PC-3 (cell line): ENCODE measurements around the gene RPS19BP1.

ENCODE experiments used
- EZH2 ChIP-seq: fragments of 300-600 bp; sonication (generic); IDR thresholded peaks from one replicate; pipeline ENCODE4 v1.6.1; 2017; ENCODE audit warnings: antibody characterized with exemption, mild to moderate bottlenecking, low read length; ENCODE audit not compliant: unreplicated experiment
- TF ChIP-seq, protein P1 (sequence below): fragments of 300-600 bp; sonication (generic); conservative IDR thresholded peaks from 2 replicates; pipeline ENCODE4 v1.5.1; 2017; ENCODE audit warnings: antibody characterized with exemption, low read depth, mild to moderate bottlenecking, low read length

DNA sequence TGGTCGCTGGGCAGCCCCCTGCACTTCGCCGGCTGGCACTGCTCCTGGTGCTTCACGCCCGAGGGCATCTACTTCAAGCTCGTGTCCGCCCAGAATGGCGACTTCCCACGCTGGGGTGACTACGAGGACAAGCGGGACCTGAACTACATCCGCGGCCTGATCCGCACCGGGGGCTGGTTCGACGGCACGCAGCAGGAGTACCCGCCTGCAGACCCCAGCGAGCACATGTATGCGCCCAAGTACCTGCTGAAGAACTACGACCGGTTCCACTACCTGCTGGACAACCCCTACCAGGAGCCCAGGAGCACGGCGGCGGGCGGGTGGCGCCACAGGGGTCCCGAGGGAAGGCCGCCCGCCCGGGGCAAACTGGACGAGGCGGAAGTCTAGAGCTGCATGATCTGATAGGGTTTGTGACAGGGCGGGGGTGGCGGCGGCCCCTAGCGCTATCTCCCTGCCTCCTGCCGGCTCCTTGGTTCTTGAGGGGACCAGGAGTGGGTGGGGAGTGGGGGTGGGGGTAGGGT is 43.9 kb downstream of the RPS19BP1 start:
- TF ChIP-seq, protein P1, sequence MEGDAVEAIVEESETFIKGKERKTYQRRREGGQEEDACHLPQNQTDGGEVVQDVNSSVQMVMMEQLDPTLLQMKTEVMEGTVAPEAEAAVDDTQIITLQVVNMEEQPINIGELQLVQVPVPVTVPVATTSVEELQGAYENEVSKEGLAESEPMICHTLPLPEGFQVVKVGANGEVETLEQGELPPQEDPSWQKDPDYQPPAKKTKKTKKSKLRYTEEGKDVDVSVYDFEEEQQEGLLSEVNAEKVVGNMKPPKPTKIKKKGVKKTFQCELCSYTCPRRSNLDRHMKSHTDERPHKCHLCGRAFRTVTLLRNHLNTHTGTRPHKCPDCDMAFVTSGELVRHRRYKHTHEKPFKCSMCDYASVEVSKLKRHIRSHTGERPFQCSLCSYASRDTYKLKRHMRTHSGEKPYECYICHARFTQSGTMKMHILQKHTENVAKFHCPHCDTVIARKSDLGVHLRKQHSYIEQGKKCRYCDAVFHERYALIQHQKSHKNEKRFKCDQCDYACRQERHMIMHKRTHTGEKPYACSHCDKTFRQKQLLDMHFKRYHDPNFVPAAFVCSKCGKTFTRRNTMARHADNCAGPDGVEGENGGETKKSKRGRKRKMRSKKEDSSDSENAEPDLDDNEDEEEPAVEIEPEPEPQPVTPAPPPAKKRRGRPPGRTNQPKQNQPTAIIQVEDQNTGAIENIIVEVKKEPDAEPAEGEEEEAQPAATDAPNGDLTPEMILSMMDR: no peak
- TF ChIP-seq EZH2: no peak
